Measurements from ENCODE around the gene PTPRK. TPM values are rescaled to one million over a fixed set of nuclear protein-coding genes. Genes with fewer than 3 reads are reported as not detected.

The PTPRK gene
- total RNA-seq, 4 donors from 2014 or later, result 34.6 to 56.5 (median 47.0) TPM

GRCh38 chr6:128107682-128108081 lies 412.7 kb downstream of the PTPRK start:
- 76 to 79% methylated on average over 1 of the region's 1 CpG for WGBS, 2 donors
- intact Hi-C loops (cut with DNase I), result no loop called here
- Histone ChIP-seq H3K4me3 (replicated peaks in 1 of 3) (no peak overlapping the region), H3K36me3 (no peaks in the 10 kb centered on the region), H3K4me1 (peaks cover 3 to 9% of the 10 kb centered on the region in 2 donors), H3K27ac (no peak overlapping the region), H3K27me3 (no peaks in the 10 kb centered on the region), H3K9me3 (no peaks in the 10 kb centered on the region)
- DNase-seq, result no peak
- no peak for TF ChIP-seq POLR2A (IDR thresholded peaks at IDR 0.05)
- TF ChIP-seq, protein P1, sequence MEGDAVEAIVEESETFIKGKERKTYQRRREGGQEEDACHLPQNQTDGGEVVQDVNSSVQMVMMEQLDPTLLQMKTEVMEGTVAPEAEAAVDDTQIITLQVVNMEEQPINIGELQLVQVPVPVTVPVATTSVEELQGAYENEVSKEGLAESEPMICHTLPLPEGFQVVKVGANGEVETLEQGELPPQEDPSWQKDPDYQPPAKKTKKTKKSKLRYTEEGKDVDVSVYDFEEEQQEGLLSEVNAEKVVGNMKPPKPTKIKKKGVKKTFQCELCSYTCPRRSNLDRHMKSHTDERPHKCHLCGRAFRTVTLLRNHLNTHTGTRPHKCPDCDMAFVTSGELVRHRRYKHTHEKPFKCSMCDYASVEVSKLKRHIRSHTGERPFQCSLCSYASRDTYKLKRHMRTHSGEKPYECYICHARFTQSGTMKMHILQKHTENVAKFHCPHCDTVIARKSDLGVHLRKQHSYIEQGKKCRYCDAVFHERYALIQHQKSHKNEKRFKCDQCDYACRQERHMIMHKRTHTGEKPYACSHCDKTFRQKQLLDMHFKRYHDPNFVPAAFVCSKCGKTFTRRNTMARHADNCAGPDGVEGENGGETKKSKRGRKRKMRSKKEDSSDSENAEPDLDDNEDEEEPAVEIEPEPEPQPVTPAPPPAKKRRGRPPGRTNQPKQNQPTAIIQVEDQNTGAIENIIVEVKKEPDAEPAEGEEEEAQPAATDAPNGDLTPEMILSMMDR (IDR thresholded peaks at IDR 0.05), result no peak

DNA sequence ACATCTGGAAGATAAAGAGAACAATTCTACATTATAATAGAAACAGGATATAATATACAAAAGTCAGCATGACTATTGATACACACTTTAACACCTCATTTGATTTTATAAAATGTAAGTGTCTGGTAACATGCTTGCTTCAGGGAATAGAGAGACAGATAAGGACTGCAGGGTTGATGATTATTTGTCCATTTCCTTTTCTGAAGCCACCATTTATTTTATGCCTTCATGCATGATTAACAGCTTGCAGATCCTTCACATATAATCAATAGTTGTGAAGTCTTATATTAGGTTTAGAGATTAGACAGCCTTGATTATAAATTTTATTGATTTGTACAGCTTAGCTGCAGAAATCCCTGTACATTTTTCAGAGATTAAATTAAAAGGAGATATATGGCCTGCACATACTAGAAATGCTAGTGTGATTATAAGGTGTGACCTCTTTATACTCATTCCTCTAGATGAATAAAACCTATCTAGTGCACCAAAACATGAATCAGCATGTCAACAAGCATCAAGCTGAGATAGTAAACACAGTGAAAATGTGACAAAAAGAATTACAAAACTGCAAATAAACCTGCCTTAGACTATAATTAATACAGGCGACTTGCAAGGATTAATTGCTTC lies 420.7 kb downstream of the PTPRK start:
- Histone ChIP-seq H3K27me3 (no peaks in the 10 kb centered on the region), H3K36me3 (no peaks in the 10 kb centered on the region), H3K4me1 (no peaks in the 10 kb centered on the region), H3K9me3 (no peaks in the 10 kb centered on the region), H3K4me3 (replicated peaks in 1 of 3) (no peak overlapping the region), H3K27ac (no peak overlapping the region)
- TF ChIP-seq, protein P1 (IDR thresholded peaks at IDR 0.05), result no peak
- TF ChIP-seq POLR2A (IDR thresholded peaks at IDR 0.05), result no peak
- intact Hi-C loops (cut with DNase I), result no loop called here
- WGBS, 2 donors, result 96 to 98% methylated on average over 1 of the region's 1 CpG
- DNase-seq, result no peak

- Histone ChIP-seq H3K27me3 (no peaks in the 10 kb centered on the region), H3K4me3 (replicated peaks in 1 of 3) (no peak overlapping the region), H3K4me1 (no peaks in the 10 kb centered on the region), H3K36me3 (no peaks in the 10 kb centered on the region), H3K9me3 (no peaks in the 10 kb centered on the region), H3K27ac (no peak overlapping the region)
- no peak for DNase-seq
- intact Hi-C loops (cut with DNase I), result no loop called here
- TF ChIP-seq POLR2A (IDR thresholded peaks at IDR 0.05), result no peak
- TF ChIP-seq, protein P1 (IDR thresholded peaks at IDR 0.05), result no peak
- 54 to 75% methylated on average over 2 of the region's 2 CpGs for WGBS, 2 donors
Observed at GRCh38 chr6:128098000-128098581, 422.3 kb downstream of the PTPRK start.

- Histone ChIP-seq H3K4me3 (replicated peaks in 1 of 3) (no peak overlapping the region), H3K9me3 (no peaks in the 10 kb centered on the region), H3K27ac (no peak overlapping the region), H3K36me3 (no peaks in the 10 kb centered on the region), H3K27me3 (no peaks in the 10 kb centered on the region), H3K4me1 (no peaks in the 10 kb centered on the region)
- TF ChIP-seq, protein P1 (IDR thresholded peaks at IDR 0.05), result no peak
- TF ChIP-seq POLR2A (IDR thresholded peaks at IDR 0.05), result no peak
- no peak for DNase-seq
- 89 to 92% methylated on average over 3 of the region's 3 CpGs for WGBS, 2 donors
- intact Hi-C loops (cut with DNase I), result no loop called here
Observed at GRCh38 chr6:128097009-128097408, 423.4 kb downstream of the PTPRK start.

DNA sequence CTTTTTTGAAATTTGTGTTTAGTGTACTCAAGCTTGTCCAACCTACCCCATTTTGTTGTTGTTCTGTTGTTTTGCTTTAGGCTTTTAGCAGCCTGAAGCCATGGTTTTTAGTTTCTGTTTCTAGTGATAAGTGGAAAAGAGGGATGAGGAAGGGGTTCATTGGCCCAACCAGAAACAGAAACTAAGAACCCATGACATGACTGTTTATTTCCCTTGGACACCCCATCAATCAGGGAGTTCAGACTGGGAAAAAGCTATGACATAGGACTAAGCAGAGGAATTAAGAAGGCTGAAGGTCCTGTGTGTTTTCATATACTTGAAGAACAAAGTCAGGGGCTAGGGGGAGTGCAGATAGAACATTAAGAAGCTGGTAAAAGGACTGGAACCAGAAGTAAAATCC lies 425.0 kb downstream of the PTPRK start:
- Histone ChIP-seq H3K27ac (no peak overlapping the region), H3K9me3 (no peaks in the 10 kb centered on the region), H3K36me3 (no peaks in the 10 kb centered on the region), H3K27me3 (no peaks in the 10 kb centered on the region), H3K4me1 (no peaks in the 10 kb centered on the region), H3K4me3 (replicated peaks in 1 of 3) (no peak overlapping the region)
- intact Hi-C loops (cut with DNase I), result no loop called here
- no peak for DNase-seq
- TF ChIP-seq, protein P1 (IDR thresholded peaks at IDR 0.05), result no peak
- TF ChIP-seq POLR2A (IDR thresholded peaks at IDR 0.05), result no peak

Data from thyroid gland (tissue), 4 donors.